Peyer's patch (tissue), 4 donors: ENCODE results near the gene FNDC3B.

Experiments used
- CTCF ChIP-seq, 6 experiments: fragments of 450-650 bp in 4 of 6; fragments of 200-600 bp in 2 of 6; sonication (generic) in 1 of 6; IDR thresholded peaks; one replicate each; pipeline ENCODE4 v1.5.1; 2017 to 2019; ENCODE audit warnings: antibody characterized with exemption in 6 of 6, mild to moderate bottlenecking in 3 of 6, moderate library complexity in 1 of 6
- POLR2A ChIP-seq, 2 donors: fragments of 450-650 bp; IDR thresholded peaks; one replicate each; pipeline ENCODE4 v1.5.1; 2017; ENCODE audit warnings: antibody characterized with exemption in 2 of 2, mild to moderate bottlenecking in 2 of 2, moderate library complexity in 2 of 2

- TF ChIP-seq POLR2A (IDR thresholded peaks at IDR 0.05) (no peak), CTCF (IDR thresholded peaks at IDR 0.05) (no peak)
These were observed 248.6 kb downstream of the FNDC3B start for GRCh38 chr3:172287937-172288477.
